Thyroid gland (tissue), 4 donors: ENCODE results near the gene BARX1.

ENCODE experiments used
- CTCF ChIP-seq, 6 experiments: fragments of 200-600 bp in 3 of 6; fragments of 450-650 bp in 3 of 6; sonication (generic) in 3 of 6; IDR thresholded peaks; one replicate each; pipeline ENCODE4 v1.5.1; 2016 to 2019; ENCODE audit warnings: antibody characterized with exemption in 6 of 6, mild to moderate bottlenecking in 2 of 6, inconsistent platforms in 1 of 6, moderate library complexity in 1 of 6
- POLR2A ChIP-seq, 2 donors: fragments of 450-650 bp; IDR thresholded peaks; one replicate each; pipeline ENCODE4 v1.6.1; 2017; ENCODE audit warnings: antibody characterized with exemption in 2 of 2, mild to moderate bottlenecking in 2 of 2, moderate library complexity in 1 of 2

GRCh38 chr9:93945400-93946337, 9.5 kb downstream of the BARX1 start:
- TF ChIP-seq POLR2A (IDR thresholded peaks at IDR 0.05) (no peak), CTCF (IDR thresholded peaks at IDR 0.05) (no peak)
